Nephron progenitor cell (in vitro differentiated cells): ENCODE measurements around the gene SLC12A6.

Experiments
- DNase-seq: peaks from one replicate; pipeline ENCODE4 v3.0.0; 2021
- H3K27ac Mint-ChIP-seq: 2 replicates; pipeline ENCODE4 v1.8.0; 2021; ENCODE audit warnings: mild to moderate bottlenecking, moderate library complexity, mixed read lengths
- H3K27me3 Mint-ChIP-seq: 2 replicates; pipeline ENCODE4 v1.8.0; 2021; ENCODE audit warnings: mild to moderate bottlenecking, low read depth, mixed read lengths; ENCODE audit not compliant: poor library complexity
- H3K36me3 Mint-ChIP-seq: 2 replicates; pipeline ENCODE4 v1.8.0; 2021; ENCODE audit warnings: low read depth, mixed read lengths
- H3K4me1 Mint-ChIP-seq: 2 replicates; pipeline ENCODE4 v1.8.0; 2021; ENCODE audit warnings: mixed read lengths
- H3K4me3 Mint-ChIP-seq: 2 replicates; pipeline ENCODE4 v1.8.0; 2021; ENCODE audit warnings: mild to moderate bottlenecking, moderate library complexity, mixed read lengths
- H3K9me3 Mint-ChIP-seq: 2 replicates; pipeline ENCODE4 v1.8.0; 2021; ENCODE audit warnings: mild to moderate bottlenecking, moderate library complexity, mixed read lengths
- CTCF ChIP-seq: fragments of 200-600 bp; sonication (generic); IDR thresholded peaks from 2 replicates; pipeline ENCODE4 v1.5.0; 2021; ENCODE audit warnings: antibody characterized with exemption

The SLC12A6 gene

GRCh38 chr15:34314491-34315490 is 22.8 kb downstream of the SLC12A6 start:
- no peak for TF ChIP-seq CTCF
- Mint-ChIP-seq H3K27ac (no peak overlapping the region), H3K36me3 (peaks cover 7% of the 10 kb centered on the region), H3K9me3 (no peaks in the 10 kb centered on the region), H3K27me3 (peaks cover 3% of the 10 kb centered on the region), H3K4me1 (peaks cover 29% of the 10 kb centered on the region), H3K4me3 (no peak overlapping the region)
- no peak for DNase-seq

GRCh38 chr15:34311563-34311962 is 26.0 kb downstream of the SLC12A6 start:
- H3K27ac Mint-ChIP-seq: no peak overlapping the region
- H3K4me1 Mint-ChIP-seq: peaks cover 2% of the 10 kb centered on the region
- peaks cover 7% of the 10 kb centered on the region for H3K36me3 Mint-ChIP-seq
- H3K27me3 Mint-ChIP-seq: no peaks in the 10 kb centered on the region
- no peaks in the 10 kb centered on the region for H3K9me3 Mint-ChIP-seq
- DNase-seq: no peak
- H3K4me3 Mint-ChIP-seq: no peak overlapping the region
- TF ChIP-seq CTCF: no peak

GRCh38 chr15:34304613-34305012 is 33.0 kb downstream of the SLC12A6 start:
- H3K9me3 Mint-ChIP-seq: peaks cover 3% of the 10 kb centered on the region
- peaks cover 14% of the 10 kb centered on the region for H3K36me3 Mint-ChIP-seq
- no peaks in the 10 kb centered on the region for H3K27me3 Mint-ChIP-seq
- H3K4me1 Mint-ChIP-seq: no peaks in the 10 kb centered on the region
- no peak for DNase-seq
- TF ChIP-seq CTCF: no peak
- H3K4me3 Mint-ChIP-seq: no peak overlapping the region
- no peak overlapping the region for H3K27ac Mint-ChIP-seq

GRCh38 chr15:34301058-34301457 is 36.5 kb downstream of the SLC12A6 start:
- H3K27ac Mint-ChIP-seq: no peak overlapping the region
- TF ChIP-seq CTCF: no peak
- peaks cover 14% of the 10 kb centered on the region for H3K36me3 Mint-ChIP-seq
- no peak for DNase-seq
- no peaks in the 10 kb centered on the region for H3K4me1 Mint-ChIP-seq
- H3K27me3 Mint-ChIP-seq: no peaks in the 10 kb centered on the region
- peaks cover 3% of the 10 kb centered on the region for H3K9me3 Mint-ChIP-seq
- H3K4me3 Mint-ChIP-seq: no peak overlapping the region

GRCh38 chr15:34297059-34297458 is 40.5 kb downstream of the SLC12A6 start:
- H3K4me3 Mint-ChIP-seq: no peak overlapping the region
- no peaks in the 10 kb centered on the region for H3K4me1 Mint-ChIP-seq
- peaks cover under 1% of the 10 kb centered on the region for H3K27me3 Mint-ChIP-seq
- peaks cover 5% of the 10 kb centered on the region for H3K9me3 Mint-ChIP-seq
- H3K36me3 Mint-ChIP-seq: peaks cover 8% of the 10 kb centered on the region
- no peak for TF ChIP-seq CTCF
- no peak overlapping the region for H3K27ac Mint-ChIP-seq
- no peak for DNase-seq

GRCh38 chr15:34292621-34293020 is 45.0 kb downstream of the SLC12A6 start:
- H3K4me3 Mint-ChIP-seq: no peak overlapping the region
- H3K4me1 Mint-ChIP-seq: no peaks in the 10 kb centered on the region
- H3K36me3 Mint-ChIP-seq: peaks cover 26% of the 10 kb centered on the region
- TF ChIP-seq CTCF: no peak
- peaks cover 36% of the 10 kb centered on the region for H3K9me3 Mint-ChIP-seq
- DNase-seq: no peak
- peaks cover 16% of the 10 kb centered on the region for H3K27me3 Mint-ChIP-seq
- H3K27ac Mint-ChIP-seq: no peak overlapping the region
